ENCODE measurements around the gene ZNF550. TPM values are rescaled to one million over a fixed set of nuclear protein-coding genes. Genes with fewer than 3 reads are reported as not detected.

Gene ZNF550
- total and polyA plus RNA-seq, 2 of the 13 experiments (the other 11 are each of a cell fraction or from before 2014, with no cell fraction given) = 8.6 to 9.1 TPM

DNA sequence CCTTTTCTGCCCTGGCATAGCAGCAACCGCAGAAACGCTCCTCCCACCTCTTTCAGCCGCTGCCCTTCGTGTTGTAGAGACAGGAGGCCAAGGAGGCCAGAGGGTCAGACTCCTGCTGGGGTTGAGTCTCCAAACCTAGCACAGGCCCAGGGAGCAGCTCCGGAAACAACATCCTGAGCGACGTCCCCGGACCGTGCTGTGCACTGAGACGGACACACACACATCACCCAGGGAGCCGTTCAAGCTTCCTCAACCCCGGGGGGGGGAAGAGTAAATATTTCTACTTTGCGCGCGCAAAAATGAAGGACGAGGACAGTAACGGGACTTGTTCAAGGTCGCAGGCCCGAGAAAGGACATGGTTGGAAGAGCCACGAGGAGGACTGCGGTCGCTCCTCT, 657 bp downstream of the ZNF550 start (continued):
- TF ChIP-seq, protein P1, sequence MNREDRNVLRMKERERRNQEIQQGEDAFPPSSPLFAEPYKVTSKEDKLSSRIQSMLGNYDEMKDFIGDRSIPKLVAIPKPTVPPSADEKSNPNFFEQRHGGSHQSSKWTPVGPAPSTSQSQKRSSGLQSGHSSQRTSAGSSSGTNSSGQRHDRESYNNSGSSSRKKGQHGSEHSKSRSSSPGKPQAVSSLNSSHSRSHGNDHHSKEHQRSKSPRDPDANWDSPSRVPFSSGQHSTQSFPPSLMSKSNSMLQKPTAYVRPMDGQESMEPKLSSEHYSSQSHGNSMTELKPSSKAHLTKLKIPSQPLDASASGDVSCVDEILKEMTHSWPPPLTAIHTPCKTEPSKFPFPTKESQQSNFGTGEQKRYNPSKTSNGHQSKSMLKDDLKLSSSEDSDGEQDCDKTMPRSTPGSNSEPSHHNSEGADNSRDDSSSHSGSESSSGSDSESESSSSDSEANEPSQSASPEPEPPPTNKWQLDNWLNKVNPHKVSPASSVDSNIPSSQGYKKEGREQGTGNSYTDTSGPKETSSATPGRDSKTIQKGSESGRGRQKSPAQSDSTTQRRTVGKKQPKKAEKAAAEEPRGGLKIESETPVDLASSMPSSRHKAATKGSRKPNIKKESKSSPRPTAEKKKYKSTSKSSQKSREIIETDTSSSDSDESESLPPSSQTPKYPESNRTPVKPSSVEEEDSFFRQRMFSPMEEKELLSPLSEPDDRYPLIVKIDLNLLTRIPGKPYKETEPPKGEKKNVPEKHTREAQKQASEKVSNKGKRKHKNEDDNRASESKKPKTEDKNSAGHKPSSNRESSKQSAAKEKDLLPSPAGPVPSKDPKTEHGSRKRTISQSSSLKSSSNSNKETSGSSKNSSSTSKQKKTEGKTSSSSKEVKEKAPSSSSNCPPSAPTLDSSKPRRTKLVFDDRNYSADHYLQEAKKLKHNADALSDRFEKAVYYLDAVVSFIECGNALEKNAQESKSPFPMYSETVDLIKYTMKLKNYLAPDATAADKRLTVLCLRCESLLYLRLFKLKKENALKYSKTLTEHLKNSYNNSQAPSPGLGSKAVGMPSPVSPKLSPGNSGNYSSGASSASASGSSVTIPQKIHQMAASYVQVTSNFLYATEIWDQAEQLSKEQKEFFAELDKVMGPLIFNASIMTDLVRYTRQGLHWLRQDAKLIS (CRISPR knock-in tag; IDR thresholded peaks at IDR 0.05) = no peak
- TF ChIP-seq ZNF180 (CRISPR knock-in tag; IDR thresholded peaks at IDR 0.05; ENCODE audit: borderline replicate concordance, low read depth) (no peak), KMT2B (CRISPR knock-in tag; IDR thresholded peaks at IDR 0.05) (0 out of 2 replicates have a peak, but pooled peaks have one; percentile 2), ZBTB7A (CRISPR knock-in tag; IDR thresholded peaks at IDR 0.05) (no peak)
- TF ChIP-seq, protein P2, sequence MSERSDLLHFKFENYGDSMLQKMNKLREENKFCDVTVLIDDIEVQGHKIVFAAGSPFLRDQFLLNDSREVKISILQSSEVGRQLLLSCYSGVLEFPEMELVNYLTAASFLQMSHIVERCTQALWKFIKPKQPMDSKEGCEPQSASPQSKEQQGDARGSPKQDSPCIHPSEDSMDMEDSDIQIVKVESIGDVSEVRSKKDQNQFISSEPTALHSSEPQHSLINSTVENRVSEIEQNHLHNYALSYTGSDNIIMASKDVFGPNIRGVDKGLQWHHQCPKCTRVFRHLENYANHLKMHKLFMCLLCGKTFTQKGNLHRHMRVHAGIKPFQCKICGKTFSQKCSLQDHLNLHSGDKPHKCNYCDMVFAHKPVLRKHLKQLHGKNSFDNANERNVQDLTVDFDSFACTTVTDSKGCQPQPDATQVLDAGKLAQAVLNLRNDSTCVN (CRISPR knock-in tag; IDR thresholded peaks at IDR 0.05; ENCODE audit: borderline replicate concordance) = no peak

DNA sequence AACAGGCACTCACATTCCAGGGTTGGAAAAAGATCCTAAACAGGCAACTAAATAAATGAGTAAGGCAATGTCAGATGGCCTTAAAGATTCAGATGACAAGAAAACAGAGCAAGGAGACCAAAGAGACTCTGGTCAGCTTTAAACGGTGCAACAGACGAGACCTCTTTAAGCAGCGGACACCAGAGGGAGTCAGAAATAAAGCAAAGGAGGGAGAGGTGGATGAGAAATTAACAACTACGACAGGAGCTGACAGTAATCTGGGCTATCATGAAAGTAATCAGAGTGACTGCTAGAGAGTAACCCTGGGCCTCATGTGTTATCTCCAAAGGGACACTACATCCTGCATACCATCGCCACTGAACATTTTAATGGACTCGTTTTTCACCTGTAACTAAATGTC, 1.1 kb downstream of the ZNF550 start:
- POLR2A ChIA-PET = no interaction called here
- Histone ChIP-seq H3K27me3 (ENCODE audit: control insufficient read depth in 1 of 2, insufficient read depth in 2 of 2, low read length in 2 of 2) (no peaks in the 10 kb centered on the region; a peak in 1 of 5 replicates), H3K4me3 (replicated peaks in 1 of 3; ENCODE audit: insufficient read depth in 1 of 3, low read depth in 2 of 3, low read length in 3 of 3) (peak overlapping the region; percentile 88 to 99 (median 94)), H4K20me1 (ENCODE audit: insufficient read depth, low read length) (no peaks in the 10 kb centered on the region), H3K4me2 (ENCODE audit: low read depth, low read length) (peak overlapping the region; percentile 91), H2AFZ (ENCODE audit: low read length) (no peak overlapping the region), H3K9ac (ENCODE audit: insufficient read depth, low read depth, low read length) (peak overlapping the region; percentile 85), H3K9me3 (ENCODE audit: low read length) (peaks cover 33% of the 10 kb centered on the region), H3K4me1 (ENCODE audit: insufficient read depth, low read length) (peaks cover 29% of the 10 kb centered on the region), H3K27ac (ENCODE audit: extremely low read length, insufficient read depth, low read length) (peak overlapping the region; percentile 54), H3K79me2 (ENCODE audit: insufficient read depth, low read length) (peaks cover 23% of the 10 kb centered on the region), H3K36me3 (replicated peaks in 1 of 2; ENCODE audit: control insufficient read depth in 1 of 2, insufficient read depth in 2 of 2, low read length in 2 of 2) (peaks cover 7 to 27% of the 10 kb centered on the region in 2 experiments; a peak in 4 of 5 replicates)
- FAIRE-seq (no peak), ATAC-seq (peak; percentile 13), DNase-seq (ENCODE audit: low spot score) (peak; percentile 18)
- intact Hi-C loops (cut with micrococcal nuclease; ENCODE audit: unreplicated experiment) = no loop called here
- TF ChIP-seq, protein P3, sequence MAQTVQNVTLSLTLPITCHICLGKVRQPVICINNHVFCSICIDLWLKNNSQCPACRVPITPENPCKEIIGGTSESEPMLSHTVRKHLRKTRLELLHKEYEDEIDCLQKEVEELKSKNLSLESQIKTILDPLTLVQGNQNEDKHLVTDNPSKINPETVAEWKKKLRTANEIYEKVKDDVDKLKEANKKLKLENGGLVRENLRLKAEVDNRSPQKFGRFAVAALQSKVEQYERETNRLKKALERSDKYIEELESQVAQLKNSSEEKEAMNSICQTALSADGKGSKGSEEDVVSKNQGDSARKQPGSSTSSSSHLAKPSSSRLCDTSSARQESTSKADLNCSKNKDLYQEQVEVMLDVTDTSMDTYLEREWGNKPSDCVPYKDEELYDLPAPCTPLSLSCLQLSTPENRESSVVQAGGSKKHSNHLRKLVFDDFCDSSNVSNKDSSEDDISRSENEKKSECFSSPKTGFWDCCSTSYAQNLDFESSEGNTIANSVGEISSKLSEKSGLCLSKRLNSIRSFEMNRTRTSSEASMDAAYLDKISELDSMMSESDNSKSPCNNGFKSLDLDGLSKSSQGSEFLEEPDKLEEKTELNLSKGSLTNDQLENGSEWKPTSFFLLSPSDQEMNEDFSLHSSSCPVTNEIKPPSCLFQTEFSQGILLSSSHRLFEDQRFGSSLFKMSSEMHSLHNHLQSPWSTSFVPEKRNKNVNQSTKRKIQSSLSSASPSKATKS (CRISPR knock-in tag; IDR thresholded peaks at IDR 0.05) = no peak
- TF ChIP-seq, protein P4, sequence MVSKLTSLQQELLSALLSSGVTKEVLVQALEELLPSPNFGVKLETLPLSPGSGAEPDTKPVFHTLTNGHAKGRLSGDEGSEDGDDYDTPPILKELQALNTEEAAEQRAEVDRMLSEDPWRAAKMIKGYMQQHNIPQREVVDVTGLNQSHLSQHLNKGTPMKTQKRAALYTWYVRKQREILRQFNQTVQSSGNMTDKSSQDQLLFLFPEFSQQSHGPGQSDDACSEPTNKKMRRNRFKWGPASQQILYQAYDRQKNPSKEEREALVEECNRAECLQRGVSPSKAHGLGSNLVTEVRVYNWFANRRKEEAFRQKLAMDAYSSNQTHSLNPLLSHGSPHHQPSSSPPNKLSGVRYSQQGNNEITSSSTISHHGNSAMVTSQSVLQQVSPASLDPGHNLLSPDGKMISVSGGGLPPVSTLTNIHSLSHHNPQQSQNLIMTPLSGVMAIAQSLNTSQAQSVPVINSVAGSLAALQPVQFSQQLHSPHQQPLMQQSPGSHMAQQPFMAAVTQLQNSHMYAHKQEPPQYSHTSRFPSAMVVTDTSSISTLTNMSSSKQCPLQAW (CRISPR knock-in tag; IDR thresholded peaks at IDR 0.05) = 0 out of 2 replicates have a peak, but pooled peaks have one; percentile 15
- TF ChIP-seq ZNF607 (CRISPR knock-in tag; IDR thresholded peaks at IDR 0.05; ENCODE audit: borderline replicate concordance) = 0 out of 2 replicates have a peak, but pooled peaks have one; percentile 25
- TF ChIP-seq, protein P5, sequence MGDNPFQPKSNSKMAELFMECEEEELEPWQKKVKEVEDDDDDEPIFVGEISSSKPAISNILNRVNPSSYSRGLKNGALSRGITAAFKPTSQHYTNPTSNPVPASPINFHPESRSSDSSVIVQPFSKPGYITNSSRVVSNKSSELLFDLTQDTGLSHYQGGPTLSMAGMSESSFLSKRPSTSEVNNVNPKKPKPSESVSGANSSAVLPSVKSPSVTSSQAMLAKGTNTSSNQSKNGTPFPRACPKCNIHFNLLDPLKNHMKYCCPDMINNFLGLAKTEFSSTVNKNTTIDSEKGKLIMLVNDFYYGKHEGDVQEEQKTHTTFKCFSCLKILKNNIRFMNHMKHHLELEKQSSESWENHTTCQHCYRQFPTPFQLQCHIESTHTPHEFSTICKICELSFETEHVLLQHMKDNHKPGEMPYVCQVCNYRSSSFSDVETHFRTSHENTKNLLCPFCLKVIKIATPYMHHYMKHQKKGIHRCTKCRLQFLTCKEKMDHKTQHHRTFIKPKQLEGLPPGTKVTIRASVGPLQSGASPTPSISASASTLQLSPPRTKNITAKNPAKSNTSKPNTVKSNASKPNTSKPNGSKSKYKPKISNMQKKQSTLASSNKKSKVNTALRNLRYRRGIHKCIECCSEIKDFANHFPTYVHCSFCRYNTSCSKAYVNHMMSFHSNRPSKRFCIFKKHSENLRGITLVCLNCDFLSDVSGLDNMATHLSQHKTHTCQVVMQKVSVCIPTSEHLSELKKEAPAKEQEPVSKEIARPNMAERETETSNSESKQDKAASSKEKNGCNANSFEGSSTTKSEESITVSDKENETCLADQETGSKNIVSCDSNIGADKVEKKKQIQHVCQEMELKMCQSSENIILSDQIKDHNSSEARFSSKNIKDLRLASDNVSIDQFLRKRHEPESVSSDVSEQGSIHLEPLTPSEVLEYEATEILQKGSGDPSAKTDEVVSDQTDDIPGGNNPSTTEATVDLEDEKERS (CRISPR knock-in tag; IDR thresholded peaks at IDR 0.05) = peak; percentile 3; the same call in 1 of the 2 replicates
- no TSS peak for BruUV-seq (replicated peaks)
- CTCF ChIA-PET (ENCODE audit: low intra/inter-chr PET ratio, low total read pairs) = no interaction called here
- in situ Hi-C loops (cut with HindIII; ENCODE audit: extremely low pct_ligation_motif_present, low pct_unique_long_range_greater_than_20kb) = no loop called here
- 16% methylated on average over 6 of the region's 6 CpGs for WGBS (ENCODE audit: low lambda C conversion rate)

Data from HepG2 (cell line).